Gastrocnemius medialis (tissue), 4 donors: ENCODE data around the gene ENDOV.

Experiments used
- CTCF ChIP-seq, 5 experiments: fragments of 450-650 bp in 3 of 5; fragments of 200-600 bp in 2 of 5; sonication (generic) in 2 of 5; IDR thresholded peaks in 4 of 5; conservative IDR thresholded peaks in 1 of 5; 1 replicate in 4 of 5; 2 replicates in 1 of 5; pipeline ENCODE4 v1.5.1; 2016 to 2019; ENCODE audit warnings: antibody characterized with exemption in 5 of 5, mild to moderate bottlenecking in 3 of 5, moderate library complexity in 3 of 5
- POLR2A ChIP-seq, 2 donors: fragments of 450-650 bp; IDR thresholded peaks; one replicate each; pipeline ENCODE4 v1.6.1; 2017; ENCODE audit warnings: antibody characterized with exemption in 2 of 2, mild to moderate bottlenecking in 2 of 2, moderate library complexity in 2 of 2

GRCh38 chr17:80438806-80439205, 23.8 kb downstream of the ENDOV start:
- TF ChIP-seq CTCF (IDR thresholded peaks at IDR 0.05 in 4 of 5, conservative IDR thresholded peaks at IDR 0.05 in 1 of 5), result no peak
- TF ChIP-seq POLR2A (IDR thresholded peaks at IDR 0.05), result no peak
